Sigmoid colon (tissue), 4 donors: ENCODE data around the gene CCDC83.

Source experiments
- CTCF ChIP-seq, 4 experiments: fragments of 450-650 bp in 3 of 4; fragments of 200-600 bp in 1 of 4; IDR thresholded peaks; one replicate each; pipeline ENCODE4 v1.5.1; 2016 to 2019; ENCODE audit warnings: antibody characterized with exemption in 4 of 4, mild to moderate bottlenecking in 3 of 4, moderate library complexity in 2 of 4
- EP300 ChIP-seq, 4 donors: sonication (generic); formaldehyde crosslinking; IDR thresholded peaks; one replicate each; pipeline ENCODE4 v1.6.1; 2017; ENCODE audit warnings: antibody characterized with exemption in 4 of 4
- POLR2A ChIP-seq, 2 donors: fragments of 450-650 bp; IDR thresholded peaks; one replicate each; pipeline ENCODE4 v1.6.1; 2016; ENCODE audit warnings: antibody characterized with exemption in 2 of 2, mild to moderate bottlenecking in 2 of 2, moderate library complexity in 2 of 2

DNA sequence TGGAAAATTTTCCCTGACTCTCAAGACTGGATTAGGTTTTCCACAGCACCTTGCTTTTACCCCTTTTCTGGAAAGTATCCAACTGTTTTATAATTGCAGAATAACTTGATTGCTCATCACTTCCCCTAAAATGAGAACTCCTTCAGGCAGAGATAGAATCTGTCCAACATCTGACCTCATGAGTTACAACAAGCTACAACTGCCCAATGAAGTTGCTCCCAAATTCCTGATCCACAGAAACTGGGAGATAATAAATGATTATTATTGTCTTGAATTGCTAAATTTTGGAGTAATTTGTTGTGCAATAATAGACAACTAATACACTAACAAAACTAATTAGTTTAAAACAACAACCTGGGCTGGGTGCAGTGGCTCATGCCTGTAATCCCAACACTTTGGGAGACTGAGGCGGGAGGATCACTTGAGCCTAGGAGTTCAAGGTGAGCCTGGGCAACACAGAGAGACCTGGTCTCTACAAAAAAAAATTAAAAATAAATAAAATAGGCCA, 10.0 kb upstream of the CCDC83 start:
- TF ChIP-seq POLR2A (IDR thresholded peaks at IDR 0.05) (no peak), CTCF (IDR thresholded peaks at IDR 0.05) (no peak), EP300 (IDR thresholded peaks at IDR 0.05) (no peak)
